GM12878 (cell line): ENCODE measurements around the gene ST6GALNAC3. TPM values are rescaled to one million over a fixed set of nuclear protein-coding genes. Genes with fewer than 3 reads are reported as not detected.

Experiments
- ATAC-seq: fragments of 200-7000 bp; cut with Tn5 transposase; 3 replicates; pipeline ENCODE4 v1.9.1; 2020; ENCODE audit warnings: mild to moderate bottlenecking, moderate library complexity
- BruUV-seq: library from RNA; stranded (reverse); fragments of 400-500 nt; replicated peaks from 2 replicates; lab custom pipeline; 2021; lab: Mats Ljungman, UMichigan
- CTCF ChIA-PET: fragments of 300-600 bp; sonication (Branson Sonifier 250); formaldehyde crosslinking; extraction: SDS; loops from one replicate; lab custom pipeline; 2021; ENCODE audit warnings: inconsistent platforms; lab: Yijun Ruan, JAX
- POLR2A ChIA-PET: fragments of 350-600 bp; formaldehyde crosslinking; extraction: SDS; loops from one replicate; lab custom pipeline; 2021; ENCODE audit warnings: inconsistent platforms; lab: Charles Lee
- RAD21 ChIA-PET: fragments of 300-600 bp; sonication (Branson Sonifier 250); formaldehyde crosslinking; loops from one replicate; lab custom pipeline; 2023; ENCODE audit warnings: antibody characterized with exemption; ENCODE audit not compliant: unreplicated experiment; lab: Charles Lee
- SMC1A ChIA-PET: fragments of 300-600 bp; sonication (Branson Sonifier 250); formaldehyde crosslinking; loops from one replicate; lab custom pipeline; 2023; ENCODE audit not compliant: unreplicated experiment, uncharacterized antibody; lab: Charles Lee
- DNase-seq: peaks from one replicate; pipeline ENCODE4 v3.0.0-alpha.2; 2011; ENCODE audit warnings: low read depth, low spot score
- FAIRE-seq: peaks from 3 replicates; lab custom pipeline; 2011; peaks lifted over from hg19 to GRCh38; lab: Jason Lieb, UNC
- H2AFZ ChIP-seq: 2 replicates; pipeline ENCODE4 v1.6.0; 2011; ENCODE audit warnings: low read depth, low read length, control low read depth; ENCODE audit not compliant: control insufficient read depth
- H3K27ac ChIP-seq: 2 replicates; pipeline ENCODE4 v1.5.1; 2011; ENCODE audit warnings: control low read depth; ENCODE audit not compliant: control insufficient read depth, insufficient read depth
- H3K27me3 ChIP-seq, 2 experiments: replicated peaks in 1 of 2; 2 replicates each; pipeline versions ENCODE4 v1.6.0 to v1.6.1; 2011; ENCODE audit warnings: low read length in 1 of 2; ENCODE audit not compliant: control insufficient read depth in 2 of 2, insufficient read depth in 2 of 2
- H3K36me3 ChIP-seq, 2 experiments: 2 replicates each; pipeline ENCODE4 v1.5.1; 2011; ENCODE audit warnings: low read length in 1 of 2; ENCODE audit not compliant: control insufficient read depth in 2 of 2, insufficient read depth in 2 of 2
- H3K4me1 ChIP-seq: 2 replicates; pipeline ENCODE4 v1.6.1; 2011; ENCODE audit warnings: mild to moderate bottlenecking, low read length, moderate library complexity, mixed read lengths; ENCODE audit not compliant: control insufficient read depth, insufficient read depth
- H3K4me2 ChIP-seq: 2 replicates; pipeline ENCODE4 v1.6.0; 2011; ENCODE audit warnings: control low read depth; ENCODE audit not compliant: control insufficient read depth, insufficient read depth
- H3K4me3 ChIP-seq: fragments of 200-600 bp; sonication (generic); 2 replicates; pipeline ENCODE4 v1.5.1; 2016
- H3K79me2 ChIP-seq: 2 replicates; pipeline ENCODE4 v1.6.0; 2011; ENCODE audit warnings: low read length; ENCODE audit not compliant: control insufficient read depth, insufficient read depth
- H3K9ac ChIP-seq: 2 replicates; pipeline ENCODE4 v1.8.0; 2011; ENCODE audit warnings: low read length, control low read depth, mixed read lengths; ENCODE audit not compliant: control insufficient read depth, insufficient read depth
- H3K9me3 ChIP-seq: replicated peaks from 3 replicates; pipeline ENCODE4 v1.5.1; 2011; ENCODE audit warnings: mild to moderate bottlenecking, low read length; ENCODE audit not compliant: control insufficient read depth, insufficient read depth
- H4K20me1 ChIP-seq: 2 replicates; pipeline ENCODE4 v1.6.0; 2011; ENCODE audit not compliant: control insufficient read depth, insufficient read depth
- CREB1 ChIP-seq: IDR thresholded peaks from 2 replicates; pipeline ENCODE4 v1.6.1; 2012; ENCODE audit warnings: low read depth, mild to moderate bottlenecking, inconsistent platforms
- EED ChIP-seq: sonication (generic); IDR thresholded peaks from 2 replicates; pipeline ENCODE4 v1.6.1; 2016; ENCODE audit warnings: antibody characterized with exemption, low read depth
- FOXM1 ChIP-seq: IDR thresholded peaks from 2 replicates; pipeline ENCODE4 v1.6.1; 2012; ENCODE audit warnings: low read depth, mild to moderate bottlenecking, inconsistent platforms, low read length, moderate library complexity
- GATAD2B ChIP-seq: fragments of 450-650 bp; conservative IDR thresholded peaks from 2 replicates; pipeline ENCODE4 v1.6.1; 2017; ENCODE audit warnings: low read depth, mild to moderate bottlenecking, moderate library complexity
- HDAC6 ChIP-seq: fragments of 200-600 bp; sonication (generic); IDR thresholded peaks from one replicate; pipeline ENCODE4 v1.8.0; 2017; ENCODE audit warnings: antibody characterized with exemption; ENCODE audit not compliant: unreplicated experiment
- JUND ChIP-seq: IDR thresholded peaks from 2 replicates; pipeline ENCODE4 v1.6.1; 2012; ENCODE audit warnings: low read depth, mild to moderate bottlenecking, low read length, improper control_type of control experiment, moderate library complexity
- RUNX3 ChIP-seq: IDR thresholded peaks from 2 replicates; pipeline ENCODE4 v1.6.1; 2012; ENCODE audit warnings: low read length, inconsistent platforms
- WGBS: methylation state at CpG from one replicate; pipeline ENCODE4 v1.1.6; 2016; ENCODE audit warnings: low lambda C conversion rate; ENCODE audit not compliant: insufficient replicate concordance, insufficient coverage; ENCODE audit errors: missing lambda C conversion rate; 5-methylcytosine and 5-hydroxymethylcytosine counted together
- in situ Hi-C: fragments of 300-500 bp; cut with MboI; formaldehyde crosslinking; loops from 9 replicates; pipeline ENCODE4 v1.14.3; 2018; ENCODE audit warnings: mixed read lengths
- intact Hi-C: fragments of 100-400 bp; cut with micrococcal nuclease; formaldehyde crosslinking; loops from one replicate; pipeline ENCODE4 v1.14.2; 2022; ENCODE audit not compliant: unreplicated experiment
- polyA plus RNA-seq, 11 experiments: library from polyadenylated mRNA; depleted of rRNA in 4 of 11; unstranded in 6 of 11; stranded (reverse) in 5 of 11; fragments of >200 nt; fragmentation: Nextera tagmentation in 4 of 11; fragmentation: Illumina TruSeq in 1 of 11; extraction: Ambion mirVana in 4 of 11; extraction: Trizol in 1 of 11; gene quantifications; 1 replicate in 1 of 11; 2 replicates in 10 of 11; pipeline versions ENCODE4 v1.2.1 to v1.2.3, GENCODE V29; 2011 to 2016; ENCODE audit warnings: inconsistent platforms in 2 of 11, missing spikeins in 2 of 11, low read depth in 1 of 11
- total RNA-seq, 4 experiments: library from RNA; depleted of rRNA in 3 of 4; stranded (reverse); fragments of >200 nt in 3 of 4; fragmentation: Illumina TruSeq in 1 of 4; extraction: Trizol in 1 of 4; gene quantifications; 2 replicates each; pipeline versions ENCODE4 v1.2.1 to v1.2.3, GENCODE V29; 2013 to 2021
- TF ChIP-seq, protein P1 (sequence below): IDR thresholded peaks from 2 replicates; pipeline ENCODE4 v1.6.1; 2012; ENCODE audit warnings: improper control_type of control experiment, low read depth, low read length; ENCODE audit not compliant: insufficient replicate concordance

The ST6GALNAC3 gene
- total and polyA plus RNA-seq, 10 of the 15 experiments (the other 5 are each of a cell fraction or from before 2014, with no cell fraction given): 0.04 to 0.68 (median 0.18) TPM; not detected in 3

DNA sequence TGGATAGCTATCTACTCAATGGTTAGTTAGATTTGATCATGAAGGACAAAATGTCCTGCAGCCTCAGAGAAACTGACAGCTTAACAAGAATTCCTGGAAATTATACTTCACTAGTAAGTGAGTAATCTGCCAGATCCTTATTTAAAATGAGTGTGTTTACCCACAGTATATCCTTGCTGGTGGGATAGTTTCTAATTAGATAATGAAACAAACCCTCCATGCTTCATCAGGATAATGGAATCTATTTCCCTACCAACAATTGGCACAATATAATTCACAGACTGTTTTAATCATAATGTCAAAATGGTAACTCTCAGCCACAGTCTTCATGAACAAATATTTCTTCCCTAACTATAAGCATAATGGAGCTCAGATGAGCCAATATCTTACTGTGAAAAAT lies 553.4 kb downstream of the ST6GALNAC3 start:
- ChIA-PET POLR2A (no interaction called here), RAD21 (no interaction called here), SMC1A (no interaction called here), CTCF (no interaction called here)
- Histone ChIP-seq H3K79me2 (no peaks in the 10 kb centered on the region), H3K27me3 (no peaks in the 10 kb centered on the region), H3K4me1 (no peaks in the 10 kb centered on the region), H3K36me3 (no peaks in the 10 kb centered on the region), H3K27ac (no peak overlapping the region), H3K4me2 (no peak overlapping the region), H2AFZ (no peak overlapping the region), H3K9ac (no peak overlapping the region), H3K9me3 (no peaks in the 10 kb centered on the region), H3K4me3 (no peak overlapping the region), H4K20me1 (no peaks in the 10 kb centered on the region)
- in situ Hi-C loops (no loop called here), intact Hi-C loops (no loop called here)
- DNase-seq (no peak), FAIRE-seq (no peak), ATAC-seq (no peak)
- TF ChIP-seq, protein P1, sequence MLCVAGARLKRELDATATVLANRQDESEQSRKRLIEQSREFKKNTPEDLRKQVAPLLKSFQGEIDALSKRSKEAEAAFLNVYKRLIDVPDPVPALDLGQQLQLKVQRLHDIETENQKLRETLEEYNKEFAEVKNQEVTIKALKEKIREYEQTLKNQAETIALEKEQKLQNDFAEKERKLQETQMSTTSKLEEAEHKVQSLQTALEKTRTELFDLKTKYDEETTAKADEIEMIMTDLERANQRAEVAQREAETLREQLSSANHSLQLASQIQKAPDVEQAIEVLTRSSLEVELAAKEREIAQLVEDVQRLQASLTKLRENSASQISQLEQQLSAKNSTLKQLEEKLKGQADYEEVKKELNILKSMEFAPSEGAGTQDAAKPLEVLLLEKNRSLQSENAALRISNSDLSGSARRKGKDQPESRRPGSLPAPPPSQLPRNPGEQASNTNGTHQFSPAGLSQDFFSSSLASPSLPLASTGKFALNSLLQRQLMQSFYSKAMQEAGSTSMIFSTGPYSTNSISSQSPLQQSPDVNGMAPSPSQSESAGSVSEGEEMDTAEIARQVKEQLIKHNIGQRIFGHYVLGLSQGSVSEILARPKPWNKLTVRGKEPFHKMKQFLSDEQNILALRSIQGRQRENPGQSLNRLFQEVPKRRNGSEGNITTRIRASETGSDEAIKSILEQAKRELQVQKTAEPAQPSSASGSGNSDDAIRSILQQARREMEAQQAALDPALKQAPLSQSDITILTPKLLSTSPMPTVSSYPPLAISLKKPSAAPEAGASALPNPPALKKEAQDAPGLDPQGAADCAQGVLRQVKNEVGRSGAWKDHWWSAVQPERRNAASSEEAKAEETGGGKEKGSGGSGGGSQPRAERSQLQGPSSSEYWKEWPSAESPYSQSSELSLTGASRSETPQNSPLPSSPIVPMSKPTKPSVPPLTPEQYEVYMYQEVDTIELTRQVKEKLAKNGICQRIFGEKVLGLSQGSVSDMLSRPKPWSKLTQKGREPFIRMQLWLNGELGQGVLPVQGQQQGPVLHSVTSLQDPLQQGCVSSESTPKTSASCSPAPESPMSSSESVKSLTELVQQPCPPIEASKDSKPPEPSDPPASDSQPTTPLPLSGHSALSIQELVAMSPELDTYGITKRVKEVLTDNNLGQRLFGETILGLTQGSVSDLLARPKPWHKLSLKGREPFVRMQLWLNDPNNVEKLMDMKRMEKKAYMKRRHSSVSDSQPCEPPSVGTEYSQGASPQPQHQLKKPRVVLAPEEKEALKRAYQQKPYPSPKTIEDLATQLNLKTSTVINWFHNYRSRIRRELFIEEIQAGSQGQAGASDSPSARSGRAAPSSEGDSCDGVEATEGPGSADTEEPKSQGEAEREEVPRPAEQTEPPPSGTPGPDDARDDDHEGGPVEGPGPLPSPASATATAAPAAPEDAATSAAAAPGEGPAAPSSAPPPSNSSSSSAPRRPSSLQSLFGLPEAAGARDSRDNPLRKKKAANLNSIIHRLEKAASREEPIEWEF: no peak
- no TSS peak for BruUV-seq

DNA sequence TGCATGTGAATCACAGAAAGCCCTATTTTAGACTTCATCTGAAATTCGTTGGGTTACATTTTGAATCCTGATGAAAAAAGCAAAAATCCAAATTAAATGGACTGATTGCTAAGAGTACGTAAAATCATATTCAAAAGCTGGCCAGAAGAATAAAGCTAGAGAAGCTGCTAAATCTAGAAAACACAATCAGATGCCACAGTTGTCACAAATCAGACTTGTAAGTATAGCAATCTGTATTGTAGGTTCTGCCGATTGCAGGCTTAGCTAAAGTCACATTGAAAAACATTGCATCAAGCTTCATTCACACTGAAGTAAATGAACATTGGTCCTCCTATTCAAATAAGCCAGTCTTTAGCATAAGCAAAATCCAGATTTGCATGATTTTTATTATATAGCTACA lies 557.6 kb downstream of the ST6GALNAC3 start:
- RAD21 ChIA-PET: no interaction called here
- in situ Hi-C loops: no loop called here

More for the DNA sequence above, 557.6 kb downstream of the ST6GALNAC3 start:
- WGBS: 31% methylated on average over 3 of the region's 3 CpGs
- DNase-seq: no peak
- Histone ChIP-seq H3K4me3 (no peak overlapping the region), H2AFZ (no peak overlapping the region), H3K27me3 (no peaks in the 10 kb centered on the region), H3K9ac (no peak overlapping the region), H3K4me1 (no peaks in the 10 kb centered on the region), H3K79me2 (no peaks in the 10 kb centered on the region), H3K36me3 (no peaks in the 10 kb centered on the region), H3K27ac (no peak overlapping the region), H4K20me1 (no peaks in the 10 kb centered on the region), H3K4me2 (no peak overlapping the region), H3K9me3 (no peaks in the 10 kb centered on the region)
- ChIA-PET POLR2A (interaction anchor here (0.6 kb wide), 1 partner anchor 461 kb away, joined by 6 read pairs; no protein-coding TSS in a partner anchor), CTCF (no interaction called here), SMC1A (interaction anchor here (1.5 kb wide), 1 partner anchor 16 kb away, joined by 4 read pairs; no protein-coding TSS in a partner anchor)
- intact Hi-C loops: no loop called here
- ATAC-seq: no peak
- no TSS peak for BruUV-seq
- FAIRE-seq: no peak
- TF ChIP-seq EED (no peak), JUND (no peak), HDAC6 (no peak), RUNX3 (no peak), GATAD2B (no peak), CREB1 (no peak), FOXM1 (no peak)
